Adrenal gland (tissue), 5 donors: ENCODE data around the gene RNASE1.

Experiments
- CTCF ChIP-seq, 6 experiments: fragments of 450-650 bp in 4 of 6; fragments of 200-600 bp in 2 of 6; sonication (generic) in 1 of 6; IDR thresholded peaks; 1 replicate in 5 of 6; 2 replicates in 1 of 6; pipeline versions ENCODE4 v1.5.1 to v1.8.0; 2016 to 2021; ENCODE audit warnings: antibody characterized with exemption in 6 of 6, mild to moderate bottlenecking in 2 of 6, moderate library complexity in 1 of 6
- POLR2A ChIP-seq, 2 donors: fragments of 450-650 bp; IDR thresholded peaks; one replicate each; pipeline ENCODE4 v1.6.1; 2017; ENCODE audit warnings: antibody characterized with exemption in 2 of 2, mild to moderate bottlenecking in 2 of 2, moderate library complexity in 1 of 2
- donor health status: DM: no; HTN: no; CAD: no.

- no peak for TF ChIP-seq CTCF (IDR thresholded peaks at IDR 0.05)
- TF ChIP-seq POLR2A (IDR thresholded peaks at IDR 0.05): no peak
Observed at GRCh38 chr14:20799892-20800544, 2.6 kb downstream of the RNASE1 start.
